ENCODE measurements around the gene TPM3. TPM values are rescaled to one million over a fixed set of nuclear protein-coding genes. Genes with fewer than 3 reads are reported as not detected.
"Not testable (repeated sequence)": the region's sequence is repeated elsewhere in the genome, so short reads cannot be mapped to it uniquely, and the experiment has no call there.

Gene TPM3
- total RNA-seq (2014; rRNA removed; shearing (Covaris generic)), result 476 and 501 TPM in 2 replicates
- polyA plus RNA-seq (2014; cell fraction: nucleus; rRNA removed), result 577 and 596 TPM in 2 replicates

DNA sequence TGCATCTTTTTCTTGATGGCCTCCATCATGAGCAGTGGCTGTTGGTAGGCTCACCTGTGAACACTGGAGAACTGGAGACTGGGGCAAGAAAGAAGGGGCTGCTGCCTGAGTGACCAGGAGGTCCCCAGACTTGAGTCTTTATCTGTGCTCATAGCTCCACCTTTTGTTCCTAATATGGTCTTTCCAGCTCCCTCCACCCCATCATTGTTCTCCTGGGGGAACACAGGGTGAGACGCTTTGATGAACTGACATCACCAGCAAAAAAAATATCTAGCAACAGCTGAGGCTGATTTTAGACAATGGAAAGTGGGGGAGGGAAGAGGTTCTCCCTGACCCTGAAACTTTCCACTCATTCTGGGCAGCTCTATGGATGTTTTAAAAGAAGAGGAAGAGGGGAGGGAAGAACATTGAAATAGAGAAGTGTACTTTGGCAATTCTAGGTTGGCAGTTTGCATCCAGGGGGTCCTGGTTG, at the start of gene TPM3:
Gene TPM3 (minus strand): TSS at position 111 of the 472 bp plus-strand sequence. CDS start 82 bp downstream, at position 29.
- no peak for DNase-seq (ENCODE audit: extremely low read depth, low read depth)

DNA sequence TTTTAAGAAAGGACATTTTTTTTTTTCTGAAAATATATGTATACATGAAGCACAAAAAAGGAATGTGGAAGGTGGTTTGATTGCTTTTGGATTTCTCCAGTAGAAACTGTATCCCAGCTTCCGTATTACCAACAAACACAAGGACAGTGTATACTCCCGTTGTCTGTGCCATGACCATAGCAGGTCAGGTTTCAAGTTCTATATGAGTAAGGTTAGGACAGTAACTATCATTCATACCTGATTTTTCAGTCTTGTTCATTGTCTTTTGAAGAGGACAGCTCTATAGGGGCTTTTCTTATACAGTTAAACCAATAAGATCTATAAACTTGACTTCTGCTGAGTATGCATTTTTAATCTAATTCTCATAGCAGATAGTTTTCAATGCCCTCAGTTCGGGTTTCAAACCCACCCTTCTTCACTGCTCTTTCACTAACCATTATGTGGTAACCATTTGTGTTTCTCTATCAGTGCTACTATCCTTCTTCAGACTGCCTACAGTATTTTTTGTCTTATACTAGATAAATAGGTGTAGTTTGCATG, 48.5 kb upstream of the TPM3 start:
- DNase-seq (ENCODE audit: extremely low read depth, low read depth), result no peak

DNA sequence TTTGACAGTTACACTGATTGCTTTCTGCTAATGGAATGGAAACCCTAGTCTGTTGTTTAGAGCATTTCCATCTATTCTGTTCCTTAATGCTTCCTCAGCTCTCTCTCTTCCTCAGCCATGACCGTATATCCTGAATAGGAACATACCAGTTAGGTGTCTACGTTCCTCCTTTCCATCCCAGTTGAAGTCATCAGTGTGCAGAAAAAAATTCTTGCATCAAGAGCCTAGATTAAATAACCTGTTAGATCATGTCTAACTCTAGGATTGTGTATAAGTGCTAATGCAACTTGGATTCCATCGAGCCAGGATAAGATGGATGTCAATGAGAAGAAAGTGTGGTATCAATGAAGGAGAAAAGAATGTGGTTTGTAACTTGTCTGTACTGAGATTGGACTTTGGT, 47.6 kb upstream of the TPM3 start:
- no peak for DNase-seq (ENCODE audit: extremely low read depth, low read depth)

DNA sequence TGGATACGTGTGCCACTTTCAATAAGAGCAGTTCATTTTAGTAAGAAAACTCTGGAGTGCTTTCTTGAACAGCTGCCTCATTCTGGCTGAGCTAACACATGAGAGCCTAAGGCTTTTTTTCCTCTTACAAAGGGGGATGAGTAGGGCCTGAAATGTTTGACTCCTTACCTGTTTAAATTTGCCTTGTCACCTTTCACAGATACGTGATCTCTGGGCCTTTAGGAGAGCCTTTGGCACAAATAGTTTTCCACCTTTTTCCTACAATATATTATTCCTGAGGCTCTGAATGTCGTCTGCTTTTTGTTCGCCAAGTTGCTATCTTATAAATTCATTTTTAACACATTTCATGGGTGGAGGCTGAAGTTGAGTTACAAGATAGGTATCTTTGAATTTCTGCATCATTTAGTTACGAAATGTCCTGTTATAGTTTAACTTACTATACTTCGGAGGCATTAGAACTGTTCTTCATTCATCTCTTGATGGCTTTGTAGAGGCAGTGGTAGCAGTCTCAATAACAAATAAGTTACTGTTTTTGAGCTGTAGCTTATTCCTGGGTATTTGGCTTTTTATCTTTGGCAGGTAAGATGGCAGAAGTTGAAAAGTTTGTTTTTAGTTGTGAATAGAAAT, 46.1 kb upstream of the TPM3 start:
- no peak for DNase-seq (ENCODE audit: extremely low read depth, low read depth)

DNA sequence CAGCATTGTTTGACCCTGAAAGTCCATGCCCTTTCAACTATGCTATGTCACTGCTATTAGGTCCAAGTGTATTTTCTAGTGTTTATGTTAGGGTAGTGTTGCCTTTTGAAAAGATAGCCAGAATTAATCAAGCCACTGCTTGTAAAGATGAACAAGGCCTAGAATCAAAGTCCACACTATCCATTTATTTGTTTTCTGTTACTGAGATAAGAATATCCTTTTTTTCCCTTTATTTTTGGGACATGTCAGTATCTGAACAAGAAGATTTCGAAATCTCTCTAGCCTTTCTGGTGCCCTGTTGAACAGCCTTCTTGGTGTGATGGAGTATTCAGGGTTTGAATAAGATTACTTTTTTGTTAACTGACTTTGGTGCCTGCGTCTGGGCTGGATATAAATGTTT, 45.5 kb upstream of the TPM3 start:
- no peak for DNase-seq (ENCODE audit: extremely low read depth, low read depth)

DNA sequence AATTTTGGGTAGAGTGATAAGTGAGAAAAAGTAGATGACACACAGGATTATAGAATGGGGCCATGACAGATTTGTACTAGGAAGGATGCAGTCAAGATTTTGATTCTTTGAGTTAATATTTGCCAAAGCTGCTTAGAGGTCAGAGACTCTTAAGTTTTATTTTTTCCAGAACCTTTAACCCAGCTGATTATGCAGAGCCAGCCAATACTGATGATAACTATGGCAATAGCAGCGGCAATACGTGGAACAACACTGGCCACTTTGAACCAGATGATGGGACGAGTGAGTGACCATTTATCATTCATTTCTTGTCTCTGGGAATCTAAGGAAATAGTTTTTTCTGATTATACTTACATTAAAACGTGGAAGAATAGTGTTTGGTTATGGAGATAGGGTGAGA, 45.0 kb upstream of the TPM3 start:
- no peak for DNase-seq (ENCODE audit: extremely low read depth, low read depth)

DNA sequence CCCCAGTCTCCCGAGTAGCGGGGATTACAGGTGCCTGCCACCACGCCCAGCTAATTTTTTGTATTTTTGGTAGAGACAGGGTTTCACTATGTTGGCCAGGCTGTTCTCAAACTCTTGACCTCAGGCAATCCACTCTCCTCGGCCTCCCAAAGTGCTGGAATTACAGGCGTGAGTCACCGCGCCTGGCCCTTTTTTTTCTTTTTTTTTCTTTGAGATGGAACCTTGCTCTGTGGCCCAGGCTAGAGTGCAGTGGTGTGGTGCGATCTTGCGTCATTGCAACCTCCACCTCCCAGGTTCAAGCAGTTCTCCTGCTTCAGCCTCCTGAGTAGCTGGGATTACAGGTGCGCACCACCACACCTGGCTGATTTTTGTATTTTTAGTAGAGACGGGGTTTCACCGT, 41.2 kb upstream of the TPM3 start:
- not testable (repeated sequence) for DNase-seq (ENCODE audit: extremely low read depth, low read depth)

DNA sequence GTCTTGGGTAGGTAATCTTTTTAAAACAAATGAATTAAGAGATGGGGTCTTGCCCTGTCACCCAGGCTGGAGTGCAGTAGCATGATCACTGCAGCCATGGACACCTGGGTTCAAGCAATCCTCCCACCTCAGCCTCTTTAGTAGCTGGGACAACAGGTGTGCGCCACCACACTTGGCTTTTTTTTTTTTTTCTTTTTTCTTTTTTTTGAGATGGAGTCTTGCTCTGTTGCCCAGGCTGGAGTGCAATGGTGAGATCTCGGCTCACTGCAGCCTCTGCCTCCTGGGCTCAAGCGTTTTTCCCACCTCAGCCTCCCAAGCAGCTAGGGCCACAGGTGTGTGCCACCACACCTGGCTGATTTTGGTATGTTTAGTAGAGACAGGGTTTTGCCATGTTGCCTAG, 39.2 kb upstream of the TPM3 start:
- not testable (repeated sequence) for DNase-seq (ENCODE audit: extremely low read depth, low read depth)

DNA sequence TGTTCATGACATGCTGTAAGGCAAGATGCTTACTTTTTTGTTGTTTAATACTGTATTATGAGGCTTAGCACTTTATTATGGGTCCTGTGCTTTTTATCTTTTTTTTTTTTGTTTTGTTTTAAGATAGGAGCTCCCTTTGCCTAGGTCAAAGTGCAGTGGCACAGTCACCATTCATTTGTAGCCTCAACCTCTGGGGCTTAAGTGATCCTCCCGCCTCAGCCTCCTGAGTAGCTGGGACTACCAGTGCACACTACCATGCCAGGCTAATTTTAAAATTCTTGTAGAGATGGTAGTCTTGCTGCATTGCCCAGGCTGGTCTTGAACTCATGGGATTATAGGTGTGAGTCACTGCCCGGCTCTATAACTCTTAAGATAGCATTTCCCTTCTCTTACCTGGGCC, 33.5 kb upstream of the TPM3 start:
- no peak for DNase-seq (ENCODE audit: extremely low read depth, low read depth)

DNA sequence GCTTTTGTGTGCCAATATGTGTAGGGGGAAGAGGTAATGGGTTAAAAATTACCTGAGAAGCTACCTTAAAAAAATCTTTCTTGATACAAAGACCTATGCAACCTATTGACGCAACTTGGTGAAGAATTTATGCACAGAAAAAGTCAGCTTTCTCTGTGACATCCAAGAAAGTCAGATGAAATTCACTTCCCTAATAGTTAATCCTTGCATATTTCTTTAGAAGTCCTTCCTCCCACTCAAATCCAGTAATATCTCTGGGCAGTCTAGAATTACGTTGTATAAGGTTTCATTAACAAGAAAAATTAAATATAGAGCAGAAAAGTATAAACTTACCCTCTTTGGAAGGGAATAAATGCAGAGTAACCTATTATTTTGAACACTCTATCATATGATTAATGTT, 31.7 kb upstream of the TPM3 start:
- DNase-seq (ENCODE audit: extremely low read depth, low read depth), result no peak

DNA sequence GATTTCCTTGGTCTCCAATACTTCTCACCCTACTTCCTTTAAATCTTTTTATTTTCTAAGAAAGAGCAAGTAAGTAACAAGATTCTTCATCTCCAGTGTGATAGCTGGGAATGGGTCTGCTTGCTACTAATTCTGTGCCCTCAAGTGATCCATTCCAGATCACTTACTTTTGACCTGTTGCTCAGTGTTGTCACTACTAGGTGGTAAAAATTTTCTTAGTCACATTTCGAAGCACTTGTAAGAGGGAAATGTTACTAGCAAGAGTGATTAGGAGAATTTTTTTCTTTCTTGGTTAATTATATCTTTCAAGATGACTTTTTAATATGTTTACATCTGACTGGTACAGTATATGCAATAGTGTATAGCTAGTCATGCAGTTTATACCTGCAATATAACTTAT, 31.0 kb upstream of the TPM3 start:
- DNase-seq (ENCODE audit: extremely low read depth, low read depth), result no peak

DNA sequence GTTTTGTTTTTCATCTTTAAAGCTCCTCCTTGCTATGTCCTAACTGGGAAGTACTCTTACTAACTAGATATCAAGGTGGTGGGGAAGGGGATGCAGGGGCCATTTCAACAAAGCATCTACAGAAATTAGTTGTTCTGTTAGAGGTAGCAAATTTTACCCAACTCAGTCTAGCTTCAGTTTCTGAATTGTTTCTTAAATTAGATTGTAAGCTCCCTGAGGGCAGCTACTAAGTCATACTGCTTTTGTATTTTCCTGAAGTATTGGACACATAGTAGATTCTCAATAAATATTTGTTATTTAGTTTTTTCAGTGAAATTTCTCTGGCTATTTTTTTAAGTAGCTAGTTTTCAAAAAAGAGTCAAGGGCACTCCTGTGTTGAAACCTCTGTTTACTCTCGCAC, 30.6 kb upstream of the TPM3 start:
- no peak for DNase-seq (ENCODE audit: extremely low read depth, low read depth)

DNA sequence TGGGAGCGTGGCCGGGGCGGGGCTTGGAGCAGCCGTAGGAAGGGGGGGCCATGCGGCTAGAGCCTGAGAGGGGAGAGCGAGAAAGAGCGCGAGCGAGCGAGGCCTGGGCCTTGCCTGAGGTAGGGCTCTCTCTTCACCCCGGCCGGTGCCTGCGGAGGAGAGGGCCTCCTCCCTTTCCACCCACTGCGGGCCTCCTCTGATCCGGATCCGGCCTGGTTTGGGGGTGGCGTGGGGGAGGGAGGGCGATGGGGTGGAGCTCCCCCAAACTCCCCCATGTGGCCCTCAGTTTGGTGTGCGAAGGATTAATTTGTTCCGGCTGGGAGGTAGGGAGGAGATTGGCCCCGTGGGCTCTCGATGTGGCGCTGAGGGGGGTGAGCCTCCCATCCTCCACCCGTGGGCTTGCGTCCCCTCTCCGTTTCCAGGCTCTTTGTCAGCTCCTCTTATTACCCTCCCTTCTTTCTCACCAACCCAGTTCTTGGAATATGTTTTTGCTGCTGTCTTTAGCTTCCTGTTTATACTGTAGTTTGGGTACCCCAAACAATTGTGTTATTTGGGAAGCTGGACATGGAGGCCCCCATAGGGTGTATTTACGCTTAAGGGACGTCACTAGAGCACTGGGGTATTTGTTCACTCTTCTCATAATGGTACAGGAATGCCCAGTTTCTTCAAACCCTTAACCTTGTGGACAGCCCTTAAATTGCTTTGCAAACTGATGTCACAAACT, 29.5 kb upstream of the TPM3 start:
- peak; percentile 23 for DNase-seq (ENCODE audit: extremely low read depth, low read depth)

DNA sequence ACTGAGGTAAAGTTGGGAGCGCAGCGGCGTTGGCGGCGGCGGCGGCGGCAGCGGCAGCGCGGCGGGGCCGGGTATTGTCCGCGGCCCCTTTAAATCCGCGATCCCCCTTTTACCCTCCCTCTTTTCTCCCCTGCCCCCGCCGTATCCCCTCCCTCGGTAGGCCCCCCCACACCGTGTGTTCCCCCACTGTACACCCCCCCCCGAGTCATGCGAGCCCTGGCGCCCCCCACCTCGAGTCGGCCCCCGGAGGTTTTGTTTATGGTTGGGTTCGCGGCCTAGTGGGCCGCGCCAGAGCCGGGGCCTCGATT, 29.0 kb upstream of the TPM3 start:
- no peak for DNase-seq (ENCODE audit: extremely low read depth, low read depth)

DNA sequence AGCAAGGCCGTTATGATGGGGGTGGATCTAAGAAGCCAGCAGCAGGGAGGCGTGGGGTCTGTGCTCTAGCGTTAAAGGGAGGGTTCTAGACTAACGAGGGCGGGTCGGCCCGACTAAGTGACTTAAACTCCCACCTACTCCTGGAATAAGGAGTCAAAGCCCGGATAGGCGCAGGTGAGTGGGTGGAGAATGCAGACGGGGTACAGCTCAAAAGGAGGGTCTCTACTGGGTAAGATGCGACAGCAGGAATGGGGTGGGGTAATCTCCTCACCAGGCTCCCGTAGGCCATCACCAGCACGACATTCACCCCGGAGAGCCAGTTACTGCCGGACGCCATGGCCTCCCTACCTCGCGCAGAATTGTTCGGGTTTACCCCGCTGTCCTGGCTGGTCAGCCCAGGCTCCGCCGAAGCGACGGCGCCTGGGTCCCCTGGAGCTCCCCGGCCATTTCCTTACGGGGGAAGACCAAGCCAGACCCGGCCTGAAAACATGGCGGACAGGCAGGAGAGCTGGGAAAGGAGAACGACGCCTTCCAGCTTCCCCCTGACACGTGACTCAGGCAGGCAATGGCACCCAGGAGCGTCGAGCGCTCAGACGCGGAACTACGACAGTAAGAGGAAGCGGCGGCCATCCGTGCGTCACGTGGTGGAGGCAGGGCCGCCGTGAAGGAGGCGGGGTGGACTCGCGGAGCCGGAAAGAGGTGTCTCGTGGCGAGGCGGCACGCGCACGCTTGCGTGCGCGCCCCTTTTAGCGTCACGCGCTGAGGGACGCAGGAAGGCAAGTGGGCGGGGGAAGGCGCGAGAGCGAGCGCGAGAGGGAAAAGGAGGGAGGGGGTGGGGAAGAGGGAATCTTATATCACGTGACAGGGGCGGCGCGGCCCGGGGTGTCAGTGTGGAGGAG, 28.4 kb upstream of the TPM3 start, which contains the start of gene UBAP2L:
Gene UBAP2L (plus strand): TSS at position 885 of the 899 bp plus-strand sequence. CDS start 4,169 bp downstream, outside the sequence.
- DNase-seq (ENCODE audit: extremely low read depth, low read depth), result peak; percentile 100

DNA sequence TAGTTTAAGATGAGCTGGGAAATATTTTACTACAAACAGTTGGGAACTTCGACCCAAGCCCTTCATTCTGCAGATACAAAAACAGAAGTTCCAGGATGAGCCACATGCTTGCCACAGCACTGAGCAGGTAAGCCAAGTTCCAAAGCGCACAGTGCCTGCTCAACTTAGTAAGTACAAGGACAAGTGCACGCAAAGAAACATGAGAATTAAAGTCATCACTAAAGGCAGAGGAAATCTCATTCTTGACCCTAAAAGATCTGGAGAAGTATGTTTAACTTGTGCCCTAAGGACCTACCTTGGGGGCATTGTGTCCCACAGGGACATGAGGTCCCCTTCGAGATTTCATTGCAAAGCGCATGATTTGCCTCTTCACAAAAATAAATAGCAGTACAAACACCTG, 27.6 kb upstream of the TPM3 start:
- no peak for DNase-seq (ENCODE audit: extremely low read depth, low read depth)

DNA sequence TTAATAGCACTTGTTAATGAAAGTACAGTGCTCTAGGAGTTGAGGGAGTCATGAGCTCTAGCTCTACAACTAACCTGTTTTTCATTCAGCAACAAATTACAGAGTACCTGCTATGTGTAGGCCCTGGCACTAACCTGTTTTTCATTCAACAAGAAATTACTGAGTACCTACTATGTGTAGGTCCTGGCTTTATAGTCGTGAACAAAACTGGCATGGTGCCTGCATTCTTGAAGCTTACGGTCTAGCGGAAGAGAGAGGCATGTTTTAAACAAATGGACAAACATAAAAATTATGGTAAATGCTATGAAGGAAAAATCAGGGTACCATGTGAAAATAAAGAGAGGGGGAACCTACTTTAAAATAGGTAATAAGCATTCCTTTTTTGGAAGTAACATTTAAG, 26.6 kb upstream of the TPM3 start:
- no peak for DNase-seq (ENCODE audit: extremely low read depth, low read depth)

DNA sequence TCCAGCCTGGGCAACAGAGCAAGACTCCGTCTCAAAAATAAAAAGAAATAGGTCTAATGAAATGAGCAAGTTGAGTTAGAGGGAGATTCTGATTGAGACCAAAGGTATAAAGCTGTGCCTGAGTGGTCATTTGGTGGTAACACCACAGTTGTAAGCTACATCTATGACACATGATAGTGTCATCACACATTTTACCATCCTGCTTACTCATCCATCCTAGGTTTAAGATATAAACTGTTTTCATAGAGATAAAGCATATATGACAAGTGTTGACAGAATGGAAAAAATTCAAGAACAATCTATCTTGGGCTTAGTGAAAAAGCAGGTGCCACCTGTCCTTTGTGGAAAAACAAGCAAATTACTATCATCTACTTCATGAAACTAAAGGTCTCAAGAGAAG, 21.4 kb upstream of the TPM3 start:
- DNase-seq (ENCODE audit: extremely low read depth, low read depth), result no peak

DNA sequence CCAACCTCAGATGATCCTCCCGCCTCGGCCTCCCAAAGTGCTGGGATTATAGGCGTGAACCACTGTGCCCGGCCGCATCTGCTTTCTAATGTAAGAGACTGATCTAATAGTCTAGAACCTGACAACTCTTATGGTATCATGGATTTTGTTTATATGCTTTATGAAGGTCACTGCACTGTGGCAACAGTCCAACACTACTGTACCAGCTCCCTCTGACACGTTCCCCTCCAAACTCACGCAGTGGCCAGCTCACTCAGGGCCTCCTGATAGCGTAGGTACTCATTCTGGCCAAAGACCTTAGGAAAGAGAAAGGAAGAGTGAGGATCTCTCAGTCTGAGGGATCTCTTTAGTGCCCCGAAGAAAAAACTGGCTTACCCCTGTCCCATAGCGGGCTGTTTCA, 20.2 kb upstream of the TPM3 start:
- no peak for DNase-seq (ENCODE audit: extremely low read depth, low read depth)

DNA sequence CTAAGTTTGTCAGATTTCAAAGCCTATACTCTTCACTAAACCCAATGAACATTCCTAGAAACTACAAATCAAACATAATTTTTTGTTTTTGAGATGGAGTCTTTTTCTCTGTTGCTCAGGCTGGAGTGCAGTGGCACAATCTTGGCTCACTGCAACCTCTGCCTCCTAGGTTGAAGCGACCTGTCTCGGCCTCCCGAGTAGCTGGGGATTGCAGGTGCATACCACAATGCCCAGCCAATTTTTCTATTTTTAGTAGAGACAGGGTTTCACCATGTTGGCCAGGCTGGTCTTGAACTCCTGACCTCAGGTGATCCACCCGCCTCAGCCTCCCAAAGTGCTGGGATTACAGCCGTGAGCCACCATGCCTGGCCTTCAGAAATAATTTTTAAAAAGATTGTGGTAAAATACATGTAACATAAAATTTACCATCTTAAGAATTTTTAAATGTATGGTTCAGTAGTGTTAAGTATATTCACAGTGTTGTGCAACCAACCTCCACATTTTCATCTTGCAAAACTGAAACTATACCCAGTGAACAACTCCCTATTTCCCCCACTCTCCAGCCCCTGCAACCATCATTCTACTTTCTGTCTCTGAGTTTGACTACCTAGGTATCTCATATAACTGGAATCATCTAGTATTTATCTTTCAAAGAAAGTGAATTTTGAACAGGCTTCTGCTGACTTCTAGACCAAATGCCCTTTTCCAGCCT, 16.9 kb upstream of the TPM3 start:
- DNase-seq (ENCODE audit: extremely low read depth, low read depth), result no peak

Data from NCI-H460 (cell line).